Measurements from ENCODE around the gene PTPRF.

The PTPRF gene

GRCh38 chr1:43533584-43533983 lies 2.9 kb downstream of the PTPRF start:
- no peak overlapping the region for H3K23ac ChIP-seq (ENCODE audit: low read depth, low read length, poor library complexity)
- H4K8ac ChIP-seq (ENCODE audit: low read depth, low read length) = no peak overlapping the region
- DNase-seq (ENCODE audit: low spot score) = no peak
- no peak overlapping the region for H3K4me2 ChIP-seq (ENCODE audit: insufficient read depth, low read length, poor library complexity, severe bottlenecking)
- H4K91ac ChIP-seq (ENCODE audit: low read depth, low read length, poor library complexity) = no peak overlapping the region
- H3K4ac ChIP-seq (ENCODE audit: low read length) = no peak overlapping the region
- H3K4me1 ChIP-seq (ENCODE audit: control insufficient read depth in 2 of 2, insufficient read depth in 1 of 2, low read depth in 1 of 2, low read length in 2 of 2) = peaks cover 10 to 19% of the 10 kb centered on the region in 2 donors
- no peak overlapping the region for H3K27ac ChIP-seq (replicated peaks; ENCODE audit: low read length)
- H3K18ac ChIP-seq (ENCODE audit: low read length) = no peak overlapping the region
- no peak overlapping the region for H2BK15ac ChIP-seq (ENCODE audit: low read length)
- no peak overlapping the region for H2AK5ac ChIP-seq (ENCODE audit: low read depth, low read length)
- no peaks in the 10 kb centered on the region for H3K27me3 ChIP-seq (ENCODE audit: control insufficient read depth in 3 of 3, insufficient read depth in 3 of 3, low read depth in 1 of 3, low read length in 3 of 3)
- H2BK120ac ChIP-seq (ENCODE audit: low read depth, low read length) = no peak overlapping the region
- peaks cover 15% of the 10 kb centered on the region for H3K79me1 ChIP-seq (ENCODE audit: low read depth, low read length)
- H3K36me3 ChIP-seq (replicated peaks in 1 of 2; ENCODE audit: control insufficient read depth in 2 of 2, insufficient read depth in 2 of 2, low read length in 2 of 2) = peaks cover 6 to 14% of the 10 kb centered on the region in 2 donors
- no peak overlapping the region for H3K4me3 ChIP-seq (ENCODE audit: low read length in 2 of 2)
- H2BK12ac ChIP-seq (ENCODE audit: low read length) = no peak overlapping the region
- H3K9ac ChIP-seq (ENCODE audit: low read depth, low read length, poor library complexity) = no peak overlapping the region
- H3K14ac ChIP-seq (ENCODE audit: low read length) = no peak overlapping the region
- no CpG with 5 or more reads among the region's 9 CpGs for WGBS, 2 donors (ENCODE audit: extremely low coverage in 2 of 2, insufficient read length in 2 of 2, insufficient replicate concordance in 1 of 2)
- H2BK5ac ChIP-seq (ENCODE audit: low read length) = no peak overlapping the region
- no peak overlapping the region for H2AFZ ChIP-seq (ENCODE audit: low read length)
- no peaks in the 10 kb centered on the region for H3K9me3 ChIP-seq (replicated peaks in 1 of 2; ENCODE audit: control insufficient read depth in 2 of 2, insufficient read depth in 1 of 2, low read depth in 1 of 2, low read length in 2 of 2)

- H2BK12ac ChIP-seq (ENCODE audit: low read length) = no peak overlapping the region
- H3K4me3 ChIP-seq (ENCODE audit: low read length in 2 of 2) = no peak overlapping the region
- H2AFZ ChIP-seq (ENCODE audit: low read length) = no peak overlapping the region
- H3K27ac ChIP-seq (replicated peaks; ENCODE audit: low read length) = no peak overlapping the region
- no peak overlapping the region for H4K91ac ChIP-seq (ENCODE audit: low read depth, low read length, poor library complexity)
- H3K4me2 ChIP-seq (ENCODE audit: insufficient read depth, low read length, poor library complexity, severe bottlenecking) = no peak overlapping the region
- peaks cover 10 to 20% of the 10 kb centered on the region in 2 donors for H3K36me3 ChIP-seq (replicated peaks in 1 of 2; ENCODE audit: control insufficient read depth in 2 of 2, insufficient read depth in 2 of 2, low read length in 2 of 2)
- no peak overlapping the region for H2BK15ac ChIP-seq (ENCODE audit: low read length)
- H4K8ac ChIP-seq (ENCODE audit: low read depth, low read length) = no peak overlapping the region
- no peak overlapping the region for H3K4ac ChIP-seq (ENCODE audit: low read length)
- no peak overlapping the region for H2BK5ac ChIP-seq (ENCODE audit: low read length)
- H3K9ac ChIP-seq (ENCODE audit: low read depth, low read length, poor library complexity) = no peak overlapping the region
- no peak overlapping the region for H3K18ac ChIP-seq (ENCODE audit: low read length)
- H2BK120ac ChIP-seq (ENCODE audit: low read depth, low read length) = no peak overlapping the region
- no peak for DNase-seq (ENCODE audit: low spot score)
- peaks cover 10 to 19% of the 10 kb centered on the region in 2 donors for H3K4me1 ChIP-seq (ENCODE audit: control insufficient read depth in 2 of 2, insufficient read depth in 1 of 2, low read depth in 1 of 2, low read length in 2 of 2)
- no peak overlapping the region for H3K14ac ChIP-seq (ENCODE audit: low read length)
- WGBS, 2 donors (ENCODE audit: extremely low coverage in 2 of 2, insufficient read length in 2 of 2, insufficient replicate concordance in 1 of 2) = no CpG with 5 or more reads among the region's 2 CpGs
- H2AK5ac ChIP-seq (ENCODE audit: low read depth, low read length) = no peak overlapping the region
- H3K79me1 ChIP-seq (ENCODE audit: low read depth, low read length) = peaks cover 15% of the 10 kb centered on the region
- H3K27me3 ChIP-seq (ENCODE audit: control insufficient read depth in 3 of 3, insufficient read depth in 3 of 3, low read depth in 1 of 3, low read length in 3 of 3) = no peaks in the 10 kb centered on the region
- H3K23ac ChIP-seq (ENCODE audit: low read depth, low read length, poor library complexity) = no peak overlapping the region
- no peaks in the 10 kb centered on the region for H3K9me3 ChIP-seq (replicated peaks in 1 of 2; ENCODE audit: control insufficient read depth in 2 of 2, insufficient read depth in 1 of 2, low read depth in 1 of 2, low read length in 2 of 2)
These were observed 3.6 kb downstream of the PTPRF start for GRCh38 chr1:43534256-43534655.

- Histone ChIP-seq H2AFZ (ENCODE audit: low read length) (no peak overlapping the region), H3K36me3 (replicated peaks in 1 of 2; ENCODE audit: control insufficient read depth in 2 of 2, insufficient read depth in 2 of 2, low read length in 2 of 2) (peaks cover 16 to 29% of the 10 kb centered on the region in 2 donors), H3K14ac (ENCODE audit: low read length) (no peak overlapping the region), H4K8ac (ENCODE audit: low read depth, low read length) (no peak overlapping the region), H2AK5ac (ENCODE audit: low read depth, low read length) (no peak overlapping the region), H3K4me1 (ENCODE audit: control insufficient read depth in 2 of 2, insufficient read depth in 1 of 2, low read depth in 1 of 2, low read length in 2 of 2) (peaks cover 10 to 22% of the 10 kb centered on the region in 2 donors), H3K4me2 (ENCODE audit: insufficient read depth, low read length, poor library complexity, severe bottlenecking) (no peak overlapping the region), H2BK15ac (ENCODE audit: low read length) (no peak overlapping the region), H3K23ac (ENCODE audit: low read depth, low read length, poor library complexity) (no peak overlapping the region), H3K79me1 (ENCODE audit: low read depth, low read length) (peaks cover 15% of the 10 kb centered on the region), H3K27ac (replicated peaks; ENCODE audit: low read length) (no peak overlapping the region), H3K9ac (ENCODE audit: low read depth, low read length, poor library complexity) (no peak overlapping the region), H2BK120ac (ENCODE audit: low read depth, low read length) (no peak overlapping the region), H2BK12ac (ENCODE audit: low read length) (no peak overlapping the region), H3K9me3 (replicated peaks in 1 of 2; ENCODE audit: control insufficient read depth in 2 of 2, insufficient read depth in 1 of 2, low read depth in 1 of 2, low read length in 2 of 2) (no peaks in the 10 kb centered on the region), H3K4ac (ENCODE audit: low read length) (no peak overlapping the region), H3K18ac (ENCODE audit: low read length) (peak overlapping the region; percentile 25), H4K91ac (ENCODE audit: low read depth, low read length, poor library complexity) (no peak overlapping the region), H3K4me3 (ENCODE audit: low read length in 2 of 2) (no peak overlapping the region), H3K27me3 (ENCODE audit: control insufficient read depth in 3 of 3, insufficient read depth in 3 of 3, low read depth in 1 of 3, low read length in 3 of 3) (no peaks in the 10 kb centered on the region), H2BK5ac (ENCODE audit: low read length) (no peak overlapping the region)
- DNase-seq (ENCODE audit: low spot score) = no peak
- WGBS, 2 donors (ENCODE audit: extremely low coverage in 2 of 2, insufficient read length in 2 of 2, insufficient replicate concordance in 1 of 2) = no CpG with 5 or more reads among the region's 8 CpGs
These were observed 5.6 kb downstream of the PTPRF start for GRCh38 chr1:43536196-43536863.

- H3K4me1 ChIP-seq (ENCODE audit: control insufficient read depth in 2 of 2, insufficient read depth in 1 of 2, low read depth in 1 of 2, low read length in 2 of 2) = peaks cover 7 to 22% of the 10 kb centered on the region in 2 donors
- no CpG with 5 or more reads among the region's 11 CpGs for WGBS, 2 donors (ENCODE audit: extremely low coverage in 2 of 2, insufficient read length in 2 of 2, insufficient replicate concordance in 1 of 2)
These were observed 6.2 kb downstream of the PTPRF start for GRCh38 chr1:43536864-43537358.

More at GRCh38 chr1:43536864-43537358, 6.2 kb downstream of the PTPRF start:
- Histone ChIP-seq H3K36me3 (replicated peaks in 1 of 2; ENCODE audit: control insufficient read depth in 2 of 2, insufficient read depth in 2 of 2, low read length in 2 of 2) (peaks cover 16 to 29% of the 10 kb centered on the region in 2 donors), H2AK5ac (ENCODE audit: low read depth, low read length) (no peak overlapping the region), H3K4me3 (ENCODE audit: low read length in 2 of 2) (no peak overlapping the region), H4K91ac (ENCODE audit: low read depth, low read length, poor library complexity) (no peak overlapping the region), H4K8ac (ENCODE audit: low read depth, low read length) (no peak overlapping the region), H2BK15ac (ENCODE audit: low read length) (no peak overlapping the region), H3K27ac (replicated peaks; ENCODE audit: low read length) (no peak overlapping the region), H3K79me1 (ENCODE audit: low read depth, low read length) (peaks cover 15% of the 10 kb centered on the region), H2BK120ac (ENCODE audit: low read depth, low read length) (no peak overlapping the region), H2AFZ (ENCODE audit: low read length) (no peak overlapping the region), H3K23ac (ENCODE audit: low read depth, low read length, poor library complexity) (peak overlapping the region; percentile 62), H3K4ac (ENCODE audit: low read length) (no peak overlapping the region), H3K4me2 (ENCODE audit: insufficient read depth, low read length, poor library complexity, severe bottlenecking) (no peak overlapping the region), H2BK12ac (ENCODE audit: low read length) (no peak overlapping the region), H3K14ac (ENCODE audit: low read length) (no peak overlapping the region), H3K9ac (ENCODE audit: low read depth, low read length, poor library complexity) (no peak overlapping the region), H3K9me3 (replicated peaks in 1 of 2; ENCODE audit: control insufficient read depth in 2 of 2, insufficient read depth in 1 of 2, low read depth in 1 of 2, low read length in 2 of 2) (no peaks in the 10 kb centered on the region), H3K27me3 (ENCODE audit: control insufficient read depth in 3 of 3, insufficient read depth in 3 of 3, low read depth in 1 of 3, low read length in 3 of 3) (no peaks in the 10 kb centered on the region), H3K18ac (ENCODE audit: low read length) (peak overlapping the region; percentile 25), H2BK5ac (ENCODE audit: low read length) (no peak overlapping the region)
- no peak for DNase-seq (ENCODE audit: low spot score)
